Ovary (tissue), 3 donors: ENCODE results near the gene CCP110.

ENCODE experiments used
- POLR2A ChIP-seq: fragments of 450-650 bp; IDR thresholded peaks from one replicate; pipeline ENCODE4 v1.6.1; 2017; ENCODE audit warnings: antibody characterized with exemption, mild to moderate bottlenecking, moderate library complexity
- TF ChIP-seq, protein P1 (sequence below), 3 donors: fragments of 450-650 bp in 2 of 3; fragments of 200-600 bp in 1 of 3; IDR thresholded peaks; one replicate each; pipeline versions ENCODE4 v1.5.1 to v1.8.0; 2016 to 2022; ENCODE audit warnings: antibody characterized with exemption in 3 of 3, mild to moderate bottlenecking in 1 of 3
- donor health status: DM: no; HTN: no; CAD: no.

DNA sequence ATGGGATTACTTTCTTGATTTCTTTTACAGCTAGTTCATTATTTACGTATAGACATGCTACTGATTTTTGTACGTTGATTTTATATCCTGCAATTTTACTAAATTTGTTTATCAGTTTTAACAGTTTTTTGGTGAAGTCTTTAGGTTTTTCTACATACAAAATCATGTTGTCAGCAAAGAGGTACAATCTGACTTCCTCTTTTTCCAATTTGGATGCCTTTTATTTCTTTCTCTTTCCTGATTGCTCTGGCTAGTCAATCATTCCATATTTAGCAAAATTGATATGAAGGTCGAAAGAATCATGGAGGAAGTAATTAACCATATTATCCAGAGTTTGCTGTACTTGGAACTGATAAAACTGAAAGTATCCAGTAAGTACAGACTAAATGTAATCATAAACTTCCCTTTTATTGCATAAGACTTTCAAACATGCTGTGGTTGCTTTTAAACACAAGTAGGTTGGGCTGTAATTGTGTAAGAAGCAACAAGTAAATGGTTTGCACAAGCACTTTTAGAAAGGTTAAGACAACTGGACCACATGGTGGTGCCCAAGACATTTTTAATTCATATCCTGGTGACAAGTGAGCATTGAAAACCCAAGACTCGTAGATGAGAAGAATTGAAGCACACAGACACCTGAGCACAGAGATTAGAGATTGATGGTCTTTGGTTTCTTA is 10.2 kb upstream of the CCP110 start:
- TF ChIP-seq, protein P1, sequence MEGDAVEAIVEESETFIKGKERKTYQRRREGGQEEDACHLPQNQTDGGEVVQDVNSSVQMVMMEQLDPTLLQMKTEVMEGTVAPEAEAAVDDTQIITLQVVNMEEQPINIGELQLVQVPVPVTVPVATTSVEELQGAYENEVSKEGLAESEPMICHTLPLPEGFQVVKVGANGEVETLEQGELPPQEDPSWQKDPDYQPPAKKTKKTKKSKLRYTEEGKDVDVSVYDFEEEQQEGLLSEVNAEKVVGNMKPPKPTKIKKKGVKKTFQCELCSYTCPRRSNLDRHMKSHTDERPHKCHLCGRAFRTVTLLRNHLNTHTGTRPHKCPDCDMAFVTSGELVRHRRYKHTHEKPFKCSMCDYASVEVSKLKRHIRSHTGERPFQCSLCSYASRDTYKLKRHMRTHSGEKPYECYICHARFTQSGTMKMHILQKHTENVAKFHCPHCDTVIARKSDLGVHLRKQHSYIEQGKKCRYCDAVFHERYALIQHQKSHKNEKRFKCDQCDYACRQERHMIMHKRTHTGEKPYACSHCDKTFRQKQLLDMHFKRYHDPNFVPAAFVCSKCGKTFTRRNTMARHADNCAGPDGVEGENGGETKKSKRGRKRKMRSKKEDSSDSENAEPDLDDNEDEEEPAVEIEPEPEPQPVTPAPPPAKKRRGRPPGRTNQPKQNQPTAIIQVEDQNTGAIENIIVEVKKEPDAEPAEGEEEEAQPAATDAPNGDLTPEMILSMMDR (IDR thresholded peaks at IDR 0.05) = no peak
- no peak for TF ChIP-seq POLR2A
